C4-2B (cell line): ENCODE measurements around the gene APC2.

Experiments used
- CTCF ChIP-seq: fragments of 450-650 bp; conservative IDR thresholded peaks from 2 replicates; pipeline ENCODE4 v1.5.1; 2017; ENCODE audit warnings: mild to moderate bottlenecking
- ZFX ChIP-seq: fragments of 450-650 bp; IDR thresholded peaks from 2 replicates; pipeline ENCODE4 v1.6.1; 2017

- no peak for TF ChIP-seq CTCF
- no peak for TF ChIP-seq ZFX
These were observed 24.7 kb upstream of the APC2 start for GRCh38 chr19:1425102-1425837.
